Osteoblast (primary cell): ENCODE data around the gene ZNHIT3. TPM values are rescaled to one million over a fixed set of nuclear protein-coding genes. Genes with fewer than 3 reads are reported as not detected.

Experiments
- DNase-seq: peaks from one replicate; pipeline ENCODE4 v3.0.0; 2011; ENCODE audit warnings: low spot score, mixed read lengths; ENCODE audit not compliant: insufficient read length; ENCODE audit errors: missing footprints
- H2AFZ ChIP-seq: 2 replicates; pipeline ENCODE4 v1.6.0; 2011; ENCODE audit warnings: mild to moderate bottlenecking, low read length
- H3K27ac ChIP-seq: 2 replicates; pipeline ENCODE4 v1.5.1; 2011; ENCODE audit warnings: mild to moderate bottlenecking, low read depth, low read length, moderate library complexity
- H3K27me3 ChIP-seq: 2 replicates; pipeline ENCODE4 v1.6.0; 2012; ENCODE audit warnings: mild to moderate bottlenecking, control low read depth, inconsistent platforms, low read length, moderate library complexity; ENCODE audit not compliant: insufficient read depth
- H3K36me3 ChIP-seq: 2 replicates; pipeline ENCODE4 v1.5.1; 2011; ENCODE audit warnings: mild to moderate bottlenecking, low read length, control low read depth, moderate library complexity; ENCODE audit not compliant: insufficient read depth
- H3K4me1 ChIP-seq: 2 replicates; pipeline ENCODE4 v1.5.1; 2011; ENCODE audit warnings: mild to moderate bottlenecking, low read length, control low read depth, moderate library complexity; ENCODE audit not compliant: insufficient read depth
- H3K4me2 ChIP-seq: 2 replicates; pipeline ENCODE4 v1.6.0; 2011; ENCODE audit warnings: mild to moderate bottlenecking, low read length; ENCODE audit not compliant: insufficient read depth
- H3K4me3 ChIP-seq: fragments of 200-600 bp; sonication (generic); 3 replicates; pipeline ENCODE4 v1.5.1; 2012; ENCODE audit warnings: mild to moderate bottlenecking, low read length, inconsistent platforms; ENCODE audit not compliant: insufficient read depth
- H3K79me2 ChIP-seq: 2 replicates; pipeline ENCODE4 v1.6.0; 2012; ENCODE audit warnings: mild to moderate bottlenecking, low read length, control low read depth, inconsistent platforms; ENCODE audit not compliant: insufficient read depth
- H3K9me3 ChIP-seq: 2 replicates; pipeline ENCODE4 v1.5.1; 2011; ENCODE audit warnings: low read depth, low read length, control low read depth
- H4K20me1 ChIP-seq: 2 replicates; pipeline ENCODE4 v1.6.0; 2012; ENCODE audit warnings: mild to moderate bottlenecking, low read length, control low read depth; ENCODE audit not compliant: insufficient read depth
- CTCF ChIP-seq: IDR thresholded peaks from 2 replicates; pipeline ENCODE4 v1.5.1; 2011; ENCODE audit warnings: mild to moderate bottlenecking, low read depth, low read length, moderate library complexity; ENCODE audit errors: extremely low read depth
- total RNA-seq: library from RNA; depleted of rRNA; stranded (reverse); fragments of >200 nt; gene quantifications from 2 replicates; pipeline ENCODE4 v1.2.3, GENCODE V29; 2012

ZNHIT3 gene
- total RNA-seq, 1 donor: 29.3 TPM

- H3K9me3 ChIP-seq: no peaks in the 10 kb centered on the region
- no peaks in the 10 kb centered on the region for H3K4me1 ChIP-seq
- DNase-seq: no peak
- H3K4me3 ChIP-seq: no peak overlapping the region
- no peak overlapping the region for H3K4me2 ChIP-seq
- no peaks in the 10 kb centered on the region for H3K79me2 ChIP-seq
- H2AFZ ChIP-seq: no peak overlapping the region
- TF ChIP-seq CTCF: no peak
- H3K36me3 ChIP-seq: peaks cover 35% of the 10 kb centered on the region
- no peaks in the 10 kb centered on the region for H3K27me3 ChIP-seq
- no peaks in the 10 kb centered on the region for H4K20me1 ChIP-seq
- H3K27ac ChIP-seq: no peak overlapping the region
Measured at GRCh38 chr17:36509272-36509985, 22.9 kb downstream of the ZNHIT3 start.

GRCh38 chr17:36510636-36511035, 24.2 kb downstream of the ZNHIT3 start:
- H3K4me2 ChIP-seq: no peak overlapping the region
- H3K9me3 ChIP-seq: no peaks in the 10 kb centered on the region
- no peak for DNase-seq
- TF ChIP-seq CTCF: no peak
- no peak overlapping the region for H3K4me3 ChIP-seq
- H3K36me3 ChIP-seq: peaks cover 28% of the 10 kb centered on the region
- no peak overlapping the region for H3K27ac ChIP-seq
- H2AFZ ChIP-seq: no peak overlapping the region
- H4K20me1 ChIP-seq: no peaks in the 10 kb centered on the region
- H3K79me2 ChIP-seq: no peaks in the 10 kb centered on the region
- H3K27me3 ChIP-seq: no peaks in the 10 kb centered on the region
- no peaks in the 10 kb centered on the region for H3K4me1 ChIP-seq

GRCh38 chr17:36511216-36511615, 24.7 kb downstream of the ZNHIT3 start:
- Histone ChIP-seq H4K20me1 (no peaks in the 10 kb centered on the region), H3K36me3 (peaks cover 24% of the 10 kb centered on the region), H3K4me1 (no peaks in the 10 kb centered on the region), H3K4me3 (no peak overlapping the region), H3K27ac (no peak overlapping the region), H2AFZ (no peak overlapping the region), H3K9me3 (no peaks in the 10 kb centered on the region), H3K79me2 (no peaks in the 10 kb centered on the region), H3K27me3 (no peaks in the 10 kb centered on the region), H3K4me2 (no peak overlapping the region)
- TF ChIP-seq CTCF: no peak
- no peak for DNase-seq

DNA sequence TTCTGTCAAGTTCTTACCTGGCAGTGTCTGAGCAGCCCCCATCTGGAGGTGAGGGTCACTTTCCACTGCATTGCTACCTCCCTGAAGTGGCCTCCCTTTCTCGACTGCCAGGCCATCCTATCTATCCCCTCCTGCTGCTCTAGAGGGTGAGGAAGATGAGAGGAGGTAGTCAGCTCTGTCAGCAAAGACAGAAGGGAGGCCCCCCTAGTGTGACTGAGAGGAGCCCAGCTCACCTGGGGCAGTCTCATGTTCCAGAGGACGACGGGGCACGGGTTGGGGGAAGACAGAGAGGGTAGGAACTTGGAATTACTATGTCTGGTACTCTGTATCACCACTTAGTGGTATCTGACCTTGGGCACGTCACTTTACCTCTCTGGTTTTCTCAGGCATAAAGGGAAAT, 26.2 kb downstream of the ZNHIT3 start:
- Histone ChIP-seq H3K4me2 (no peak overlapping the region), H3K27ac (no peak overlapping the region), H3K36me3 (peaks cover 12% of the 10 kb centered on the region), H2AFZ (no peak overlapping the region), H3K27me3 (no peaks in the 10 kb centered on the region), H4K20me1 (no peaks in the 10 kb centered on the region), H3K4me3 (no peak overlapping the region), H3K79me2 (no peaks in the 10 kb centered on the region), H3K4me1 (no peaks in the 10 kb centered on the region), H3K9me3 (no peaks in the 10 kb centered on the region)
- TF ChIP-seq CTCF: no peak
- no peak for DNase-seq
